ENCODE results near the gene CSK. TPM values are rescaled to one million over a fixed set of nuclear protein-coding genes. Genes with fewer than 3 reads are reported as not detected.

The CSK gene
- total and polyA plus RNA-seq, 4 donors: 21.8 to 55.2 (median 32.3) TPM

DNA sequence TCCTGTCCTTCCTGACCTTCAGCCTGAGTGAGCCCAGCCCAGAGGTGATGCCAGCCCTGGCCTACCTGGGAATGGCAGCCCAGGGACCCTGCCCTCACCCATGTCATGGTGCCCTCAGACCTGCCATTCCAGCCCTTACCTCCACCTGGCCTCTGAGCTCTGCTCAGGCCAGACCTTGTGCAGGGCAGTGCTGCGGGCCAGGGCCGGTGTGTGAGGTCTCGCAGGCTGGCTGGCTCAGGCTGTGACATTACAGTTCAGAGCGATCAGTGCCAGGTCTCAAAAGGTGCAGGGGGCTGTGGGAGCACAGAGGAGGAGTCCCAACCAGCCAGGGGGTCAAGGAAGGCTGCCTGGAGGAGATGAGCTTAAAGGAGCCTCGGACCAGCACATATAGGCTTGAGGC, 38.2 kb downstream of the CSK start:
- no peak for DNase-seq
- no peak for ATAC-seq (ENCODE audit: low FRiP score)
- intact Hi-C loops (cut with DNase I): no loop called here
- H3K36me3 ChIP-seq (ENCODE audit: control insufficient read depth in 1 of 2, insufficient read depth in 2 of 2, low read length in 1 of 2): no peaks in the 10 kb centered on the region
- 90 to 92% methylated on average over 5 of the region's 5 CpGs for WGBS, 2 donors
- H3K4me3 ChIP-seq (ENCODE audit: low read length in 2 of 2): no peak overlapping the region
- no peak overlapping the region for H3K27ac ChIP-seq (ENCODE audit: low read depth in 1 of 2, low read length in 2 of 2)
- H3K4me1 ChIP-seq (ENCODE audit: control insufficient read depth in 1 of 2, insufficient read depth in 2 of 2, low read length in 2 of 2): no peaks in the 10 kb centered on the region
- no peaks in the 10 kb centered on the region for H3K9me3 ChIP-seq (ENCODE audit: control insufficient read depth, low read length)
- H3K27me3 ChIP-seq (ENCODE audit: control insufficient read depth in 1 of 2, insufficient read depth in 2 of 2, low read length in 1 of 2): no peaks in the 10 kb centered on the region

DNA sequence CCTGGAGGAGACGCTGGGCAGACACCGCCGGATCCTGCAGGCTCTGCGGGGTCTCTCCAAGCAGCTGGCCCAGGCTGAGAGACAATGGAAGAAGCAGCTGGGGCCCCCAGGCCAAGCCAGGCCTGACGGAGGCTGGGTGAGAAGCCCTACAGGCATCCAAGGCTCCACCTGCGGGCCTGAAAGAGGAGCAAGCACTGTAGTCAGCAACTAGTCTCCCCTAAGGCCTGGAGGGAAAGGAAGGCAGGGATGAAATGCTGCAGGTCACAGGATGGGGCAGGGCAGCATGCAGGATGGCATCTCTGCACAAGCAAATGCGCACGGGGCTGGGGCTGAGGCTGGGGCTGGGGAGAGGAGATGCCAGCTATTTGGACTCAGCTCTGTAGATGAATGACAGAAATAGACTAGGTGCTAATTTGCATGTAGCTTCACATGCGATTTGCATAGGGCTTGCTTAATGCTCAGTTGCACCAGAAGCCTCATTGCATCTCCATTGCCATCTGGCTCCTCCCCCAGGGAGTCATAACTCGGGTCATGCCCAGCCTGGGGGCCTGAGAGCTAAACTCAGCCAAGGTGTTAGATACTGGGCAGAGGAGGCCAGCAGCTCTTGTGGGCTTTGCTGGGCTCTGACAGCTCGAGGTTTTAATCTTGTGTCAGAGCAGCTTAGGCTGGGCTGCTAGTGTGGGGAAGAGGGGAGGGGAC, 39.4 kb downstream of the CSK start:
- H3K27me3 ChIP-seq (ENCODE audit: control insufficient read depth in 1 of 2, insufficient read depth in 2 of 2, low read length in 1 of 2): no peaks in the 10 kb centered on the region
- ATAC-seq (ENCODE audit: low FRiP score): no peak
- H3K27ac ChIP-seq (ENCODE audit: low read depth in 1 of 2, low read length in 2 of 2): no peak overlapping the region
- H3K9me3 ChIP-seq (ENCODE audit: control insufficient read depth, low read length): no peaks in the 10 kb centered on the region
- 56% methylated on average over 11 of the region's 11 CpGs for WGBS, 2 donors
- no peak for DNase-seq
- intact Hi-C loops (cut with DNase I): no loop called here
- H3K36me3 ChIP-seq (ENCODE audit: control insufficient read depth in 1 of 2, insufficient read depth in 2 of 2, low read length in 1 of 2): no peaks in the 10 kb centered on the region
- H3K4me3 ChIP-seq (ENCODE audit: low read length in 2 of 2): no peak overlapping the region
- no peaks in the 10 kb centered on the region for H3K4me1 ChIP-seq (ENCODE audit: control insufficient read depth in 1 of 2, insufficient read depth in 2 of 2, low read length in 2 of 2)

GRCh38 chr15:74821790-74822158, 39.9 kb downstream of the CSK start:
- H3K36me3 ChIP-seq (ENCODE audit: control insufficient read depth in 1 of 2, insufficient read depth in 2 of 2, low read length in 1 of 2): no peaks in the 10 kb centered on the region
- H3K27ac ChIP-seq (ENCODE audit: low read depth in 1 of 2, low read length in 2 of 2): no peak overlapping the region
- H3K4me1 ChIP-seq (ENCODE audit: control insufficient read depth in 1 of 2, insufficient read depth in 2 of 2, low read length in 2 of 2): no peaks in the 10 kb centered on the region
- WGBS, 2 donors: 79 to 86% methylated on average over 7 of the region's 7 CpGs
- no peaks in the 10 kb centered on the region for H3K9me3 ChIP-seq (ENCODE audit: control insufficient read depth, low read length)
- ATAC-seq (ENCODE audit: low FRiP score) (no peak), DNase-seq (no peak)
- no peaks in the 10 kb centered on the region for H3K27me3 ChIP-seq (ENCODE audit: control insufficient read depth in 1 of 2, insufficient read depth in 2 of 2, low read length in 1 of 2)
- intact Hi-C loops (cut with DNase I): no loop called here
- no peak overlapping the region for H3K4me3 ChIP-seq (ENCODE audit: low read length in 2 of 2)

GRCh38 chr15:74822233-74822632, 40.4 kb downstream of the CSK start:
- intact Hi-C loops (cut with DNase I): no loop called here
- no peaks in the 10 kb centered on the region for H3K27me3 ChIP-seq (ENCODE audit: control insufficient read depth in 1 of 2, insufficient read depth in 2 of 2, low read length in 1 of 2)
- H3K36me3 ChIP-seq (ENCODE audit: control insufficient read depth in 1 of 2, insufficient read depth in 2 of 2, low read length in 1 of 2): no peaks in the 10 kb centered on the region
- H3K4me3 ChIP-seq (ENCODE audit: low read length in 2 of 2): no peak overlapping the region
- DNase-seq: no peak
- no peak overlapping the region for H3K27ac ChIP-seq (ENCODE audit: low read depth in 1 of 2, low read length in 2 of 2)
- no peaks in the 10 kb centered on the region for H3K4me1 ChIP-seq (ENCODE audit: control insufficient read depth in 1 of 2, insufficient read depth in 2 of 2, low read length in 2 of 2)
- no peaks in the 10 kb centered on the region for H3K9me3 ChIP-seq (ENCODE audit: control insufficient read depth, low read length)
- ATAC-seq (ENCODE audit: low FRiP score): no peak
- 68 to 80% methylated on average over 4 of the region's 4 CpGs for WGBS, 2 donors

- Histone ChIP-seq H3K4me1 (ENCODE audit: control insufficient read depth in 1 of 2, insufficient read depth in 2 of 2, low read length in 2 of 2) (no peaks in the 10 kb centered on the region), H3K36me3 (ENCODE audit: control insufficient read depth in 1 of 2, insufficient read depth in 2 of 2, low read length in 1 of 2) (no peaks in the 10 kb centered on the region), H3K27me3 (ENCODE audit: control insufficient read depth in 1 of 2, insufficient read depth in 2 of 2, low read length in 1 of 2) (no peaks in the 10 kb centered on the region), H3K27ac (ENCODE audit: low read depth in 1 of 2, low read length in 2 of 2) (no peak overlapping the region), H3K9me3 (ENCODE audit: control insufficient read depth, low read length) (no peaks in the 10 kb centered on the region), H3K4me3 (ENCODE audit: low read length in 2 of 2) (no peak overlapping the region)
- 70 to 72% methylated on average over 4 to 6 of the region's 6 CpGs for WGBS, 2 donors
- no peak for ATAC-seq (ENCODE audit: low FRiP score)
- DNase-seq: no peak
- intact Hi-C loops (cut with DNase I): no loop called here
Measured at GRCh38 chr15:74823324-74823723, 41.4 kb downstream of the CSK start.

DNA sequence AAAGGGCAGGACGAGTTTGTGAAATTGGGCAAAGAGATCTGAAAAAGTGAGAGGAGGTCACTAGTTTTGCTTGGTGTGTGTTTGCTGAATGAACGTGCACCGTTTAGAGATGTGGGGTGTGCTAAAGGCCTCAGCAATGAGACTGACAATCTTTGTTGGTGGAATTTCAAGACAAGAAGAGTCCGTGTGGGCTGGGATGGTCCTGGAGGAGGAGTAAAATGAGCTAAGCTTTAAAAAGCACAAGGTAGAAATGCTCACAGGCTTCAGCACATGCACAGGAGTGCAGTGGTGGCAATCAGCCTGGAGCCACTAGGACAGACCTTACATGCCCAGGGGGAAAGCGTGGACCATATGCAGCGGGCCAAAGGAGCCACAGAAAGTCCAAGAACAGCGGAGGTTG, 43.1 kb downstream of the CSK start:
- H3K27ac ChIP-seq (ENCODE audit: low read depth in 1 of 2, low read length in 2 of 2): no peak overlapping the region
- H3K9me3 ChIP-seq (ENCODE audit: control insufficient read depth, low read length): no peaks in the 10 kb centered on the region
- no peaks in the 10 kb centered on the region for H3K4me1 ChIP-seq (ENCODE audit: control insufficient read depth in 1 of 2, insufficient read depth in 2 of 2, low read length in 2 of 2)
- no peaks in the 10 kb centered on the region for H3K36me3 ChIP-seq (ENCODE audit: control insufficient read depth in 1 of 2, insufficient read depth in 2 of 2, low read length in 1 of 2)
- no peak overlapping the region for H3K4me3 ChIP-seq (ENCODE audit: low read length in 2 of 2)
- WGBS, 2 donors: 72 to 75% methylated on average over 7 of the region's 7 CpGs
- no peak for ATAC-seq (ENCODE audit: low FRiP score)
- no peaks in the 10 kb centered on the region for H3K27me3 ChIP-seq (ENCODE audit: control insufficient read depth in 1 of 2, insufficient read depth in 2 of 2, low read length in 1 of 2)
- DNase-seq: no peak
- intact Hi-C loops (cut with DNase I): no loop called here

DNA sequence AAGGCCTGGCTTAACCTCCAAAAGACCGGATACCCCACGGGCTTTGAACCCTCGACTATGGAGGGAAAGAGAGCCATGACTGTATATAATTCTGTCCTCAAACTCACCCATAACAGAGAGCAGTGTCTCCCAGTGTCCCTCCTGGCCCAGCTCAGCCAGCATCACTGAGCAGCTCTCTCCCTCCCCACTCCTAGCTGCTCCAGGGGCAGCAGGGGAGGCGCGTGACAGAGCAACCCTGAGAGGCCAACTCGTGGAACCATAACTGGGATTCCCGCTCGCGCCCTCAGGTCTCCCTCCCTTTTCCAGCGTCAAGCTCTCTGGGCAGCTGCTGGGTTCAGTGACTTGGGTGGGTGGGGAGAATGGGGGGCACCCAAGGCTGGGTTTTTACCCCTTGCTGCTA, 44.0 kb downstream of the CSK start:
- H3K4me3 ChIP-seq (ENCODE audit: low read length in 2 of 2): no peak overlapping the region
- no peaks in the 10 kb centered on the region for H3K27me3 ChIP-seq (ENCODE audit: control insufficient read depth in 1 of 2, insufficient read depth in 2 of 2, low read length in 1 of 2)
- intact Hi-C loops (cut with DNase I): no loop called here
- no peak overlapping the region for H3K27ac ChIP-seq (ENCODE audit: low read depth in 1 of 2, low read length in 2 of 2)
- H3K36me3 ChIP-seq (ENCODE audit: control insufficient read depth in 1 of 2, insufficient read depth in 2 of 2, low read length in 1 of 2): no peaks in the 10 kb centered on the region
- H3K9me3 ChIP-seq (ENCODE audit: control insufficient read depth, low read length): no peaks in the 10 kb centered on the region
- no peak for ATAC-seq (ENCODE audit: low FRiP score)
- 49 to 50% methylated on average over 9 to 10 of the region's 10 CpGs for WGBS, 2 donors
- no peaks in the 10 kb centered on the region for H3K4me1 ChIP-seq (ENCODE audit: control insufficient read depth in 1 of 2, insufficient read depth in 2 of 2, low read length in 2 of 2)
- no peak for DNase-seq

- DNase-seq (peak in 1 of 2 donors; percentile 84), ATAC-seq (ENCODE audit: low FRiP score) (peak; percentile 31)
- intact Hi-C loops (cut with DNase I): no loop called here
- H3K4me3 ChIP-seq (ENCODE audit: low read length in 2 of 2): no peak within 1 kb of the TSS
- H3K27me3 ChIP-seq (ENCODE audit: control insufficient read depth in 1 of 2, insufficient read depth in 2 of 2, low read length in 1 of 2): no peaks in the 10 kb centered on the region
- H3K9me3 ChIP-seq (ENCODE audit: control insufficient read depth, low read length): no peaks in the 10 kb centered on the region
- WGBS, 2 donors: 3% methylated on average over 25 to 44 of the region's 44 CpGs
- no peak within 1 kb of the TSS for H3K27ac ChIP-seq (ENCODE audit: low read depth in 1 of 2, low read length in 2 of 2)
- no peaks in the 10 kb centered on the region for H3K36me3 ChIP-seq (ENCODE audit: control insufficient read depth in 1 of 2, insufficient read depth in 2 of 2, low read length in 1 of 2)
- no peaks in the 10 kb centered on the region for H3K4me1 ChIP-seq (ENCODE audit: control insufficient read depth in 1 of 2, insufficient read depth in 2 of 2, low read length in 2 of 2)
Measured at GRCh38 chr15:74826364-74826819, 44.5 kb downstream of the CSK start, which contains the start of gene CPLX3. CPLX3 (plus strand) TSS chr15:74826627; CDS start chr15:74826704, 77 bp downstream.

DNA sequence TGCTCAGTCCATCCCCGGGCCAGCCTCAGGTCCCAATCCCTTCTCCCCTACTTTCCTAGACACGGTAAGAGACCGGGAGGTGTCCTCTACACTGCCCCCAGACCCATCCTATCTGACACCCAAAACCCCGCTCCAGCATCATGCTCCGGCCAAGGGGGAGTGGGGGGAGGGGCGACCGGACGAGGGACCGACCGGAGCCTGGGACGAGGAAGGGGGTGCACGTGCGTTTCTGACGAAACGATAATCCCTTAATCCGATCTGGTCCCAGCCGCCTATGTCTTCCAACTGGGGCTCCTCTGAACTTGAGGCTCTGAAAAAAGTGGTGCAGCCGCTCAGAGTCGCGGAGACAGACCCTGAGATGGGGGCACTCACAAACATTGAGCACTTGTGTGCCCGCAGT, 45.0 kb downstream of the CSK start:
- Histone ChIP-seq H3K4me3 (ENCODE audit: low read length in 2 of 2) (no peak overlapping the region), H3K36me3 (ENCODE audit: control insufficient read depth in 1 of 2, insufficient read depth in 2 of 2, low read length in 1 of 2) (no peaks in the 10 kb centered on the region), H3K27ac (ENCODE audit: low read depth in 1 of 2, low read length in 2 of 2) (no peak overlapping the region), H3K27me3 (ENCODE audit: control insufficient read depth in 1 of 2, insufficient read depth in 2 of 2, low read length in 1 of 2) (no peaks in the 10 kb centered on the region), H3K9me3 (ENCODE audit: control insufficient read depth, low read length) (no peaks in the 10 kb centered on the region), H3K4me1 (ENCODE audit: control insufficient read depth in 1 of 2, insufficient read depth in 2 of 2, low read length in 2 of 2) (no peaks in the 10 kb centered on the region)
- no peak for DNase-seq
- intact Hi-C loops (cut with DNase I): no loop called here
- WGBS, 2 donors: 16 to 19% methylated on average over 21 of the region's 21 CpGs
- ATAC-seq (ENCODE audit: low FRiP score): no peak

All from aorta (tissue), 5 donors.